ENCODE results near the gene NR1H2. TPM values are rescaled to one million over a fixed set of nuclear protein-coding genes. Genes with fewer than 3 reads are reported as not detected.

Gene NR1H2
- total RNA-seq, 1 experiment from 2014 or later: 38.3 TPM

DNA sequence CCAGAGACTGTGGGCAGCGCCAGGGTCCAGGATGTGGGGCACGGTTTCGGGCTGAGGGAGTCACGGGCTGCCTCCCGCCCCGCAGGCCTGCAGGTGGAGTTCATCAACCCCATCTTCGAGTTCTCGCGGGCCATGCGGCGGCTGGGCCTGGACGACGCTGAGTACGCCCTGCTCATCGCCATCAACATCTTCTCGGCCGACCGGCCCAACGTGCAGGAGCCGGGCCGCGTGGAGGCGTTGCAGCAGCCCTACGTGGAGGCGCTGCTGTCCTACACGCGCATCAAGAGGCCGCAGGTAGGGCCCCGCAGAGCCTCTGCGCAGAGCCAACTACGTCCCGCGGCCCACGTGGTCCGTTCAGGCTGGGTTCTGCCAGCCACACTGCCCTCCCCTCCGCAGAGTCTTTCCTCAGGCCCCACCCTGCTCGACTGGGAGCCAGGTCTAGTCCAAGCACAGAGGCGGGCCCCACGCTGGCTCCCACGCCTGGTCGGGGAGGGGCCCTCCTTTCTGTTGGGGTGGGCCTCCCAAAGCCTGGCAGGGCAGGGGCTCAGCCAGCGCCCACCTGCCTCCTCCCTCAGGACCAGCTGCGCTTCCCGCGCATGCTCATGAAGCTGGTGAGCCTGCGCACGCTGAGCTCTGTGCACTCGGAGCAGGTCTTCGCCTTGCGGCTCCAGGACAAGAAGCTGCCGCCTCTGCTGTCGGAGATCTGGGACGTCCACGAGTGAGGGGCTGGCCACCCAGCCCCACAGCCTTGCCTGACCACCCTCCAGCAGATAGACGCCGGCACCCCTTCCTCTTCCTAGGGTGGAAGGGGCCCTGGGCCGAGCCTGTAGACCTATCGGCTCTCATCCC lies 5.8 kb downstream of the NR1H2 start:
- POLR2A ChIA-PET: no interaction called here

GRCh38 chr19:50383001-50383851 lies 7.0 kb downstream of the NR1H2 start:
- no peak for DNase-seq
- Histone ChIP-seq H3K4me1 (peaks cover 6% of the 10 kb centered on the region; the same call in 1 of the 2 replicates), H3K9me3 (no peaks in the 10 kb centered on the region), H3K4me3 (ENCODE audit: low read depth, low read length) (peak overlapping the region; percentile 72), H3K27me3 (replicated peaks; ENCODE audit: control insufficient read depth, insufficient read depth, low read length) (no peaks in the 10 kb centered on the region), H3K36me3 (ENCODE audit: control insufficient read depth, insufficient read depth, low read length) (peaks cover 8% of the 10 kb centered on the region)
- ChIA-PET POLR2A (interaction anchor here (2.0 kb wide), 1 partner anchor 77 kb away, joined by 18 read pairs; no protein-coding TSS in a partner anchor), CTCF (interaction anchor here (0.6 to 2.1 kb wide), 5 partner anchors 11 to 173 kb away, joined by 3 to 20 read pairs (median 6); no protein-coding TSS in a partner anchor)
- TSS peak; percentile 96 for BruUV-seq (replicated peaks)
- H3K27me3 Mint-ChIP-seq (ENCODE audit: insufficient read depth, unreplicated experiment): no peaks in the 10 kb centered on the region
- H3K36me3 Mint-ChIP-seq (ENCODE audit: insufficient read depth, unreplicated experiment): peaks cover 49% of the 10 kb centered on the region
- intact Hi-C loops (cut with micrococcal nuclease; ENCODE audit: unreplicated experiment): no loop called here
- no peaks in the 10 kb centered on the region for H3K9me3 Mint-ChIP-seq (ENCODE audit: unreplicated experiment)
- peaks cover 10% of the 10 kb centered on the region for H3K4me1 Mint-ChIP-seq (ENCODE audit: low read depth, unreplicated experiment)
- H3K27ac Mint-ChIP-seq (ENCODE audit: unreplicated experiment): peak overlapping the region; percentile 91
- H3K4me3 Mint-ChIP-seq (ENCODE audit: unreplicated experiment): peak overlapping the region; percentile 86
- TF ChIP-seq CTCF (IDR thresholded peaks at IDR 0.05; ENCODE audit: insufficient read depth in 1 of 2, low read depth in 1 of 2, low read length in 1 of 2, severe bottlenecking in 1 of 2, unreplicated experiment in 1 of 2): no peak

More for the DNA sequence above, 5.8 kb downstream of the NR1H2 start:
- intact Hi-C loops (cut with micrococcal nuclease; ENCODE audit: unreplicated experiment): no loop called here
- no peak for TF ChIP-seq CTCF (IDR thresholded peaks at IDR 0.05; ENCODE audit: insufficient read depth in 1 of 2, low read depth in 1 of 2, low read length in 1 of 2, severe bottlenecking in 1 of 2, unreplicated experiment in 1 of 2)
- DNase-seq: no peak
- Histone ChIP-seq H3K9me3 (no peaks in the 10 kb centered on the region), H3K4me3 (ENCODE audit: low read depth, low read length) (no peak overlapping the region), H3K27me3 (replicated peaks; ENCODE audit: control insufficient read depth, insufficient read depth, low read length) (no peaks in the 10 kb centered on the region), H3K4me1 (peaks cover 6% of the 10 kb centered on the region; the same call in 1 of the 2 replicates), H3K36me3 (ENCODE audit: control insufficient read depth, insufficient read depth, low read length) (peaks cover 9% of the 10 kb centered on the region)
- no TSS peak for BruUV-seq (replicated peaks)
- H3K4me1 Mint-ChIP-seq (ENCODE audit: low read depth, unreplicated experiment): peaks cover 10% of the 10 kb centered on the region
- H3K27me3 Mint-ChIP-seq (ENCODE audit: insufficient read depth, unreplicated experiment): no peaks in the 10 kb centered on the region
- H3K36me3 Mint-ChIP-seq (ENCODE audit: insufficient read depth, unreplicated experiment): peaks cover 53% of the 10 kb centered on the region
- CTCF ChIA-PET: no interaction called here
- no peak overlapping the region for H3K4me3 Mint-ChIP-seq (ENCODE audit: unreplicated experiment)
- H3K27ac Mint-ChIP-seq (ENCODE audit: unreplicated experiment): no peak overlapping the region
- no peaks in the 10 kb centered on the region for H3K9me3 Mint-ChIP-seq (ENCODE audit: unreplicated experiment)

All from Caco-2 (cell line).